ENCODE results near the gene METTL9.
"Not testable (repeated sequence)": the region's sequence is repeated elsewhere in the genome, so short reads cannot be mapped to it uniquely, and the experiment has no call there.

METTL9 gene

GRCh38 chr16:21599122-21600030, at the start of gene METTL9:
Gene METTL9 (plus strand): TSS chr16:21599577. CDS start chr16:21599734, 157 bp downstream.
- DNase-seq (ENCODE audit: low read depth, low spot score) = peak; percentile 90

- DNase-seq (ENCODE audit: low read depth, low spot score) = not testable (repeated sequence)
Observed at GRCh38 chr16:21549975-21550374, 49.4 kb upstream of the METTL9 start.

- not testable (repeated sequence) for DNase-seq (ENCODE audit: low read depth, low spot score)
Observed at GRCh38 chr16:21550435-21550834, 48.9 kb upstream of the METTL9 start.

- not testable (repeated sequence) for DNase-seq (ENCODE audit: low read depth, low spot score)
Observed at GRCh38 chr16:21551076-21551475, 48.3 kb upstream of the METTL9 start.

- DNase-seq (ENCODE audit: low read depth, low spot score) = not testable (repeated sequence)
Observed at GRCh38 chr16:21551600-21551999, 47.8 kb upstream of the METTL9 start.

- not testable (repeated sequence) for DNase-seq (ENCODE audit: low read depth, low spot score)
Observed at GRCh38 chr16:21553481-21554296, 45.7 kb upstream of the METTL9 start.

GRCh38 chr16:21554795-21555585, 44.4 kb upstream of the METTL9 start:
- peak; percentile 77 for DNase-seq (ENCODE audit: low read depth, low spot score)

- not testable (repeated sequence) for DNase-seq (ENCODE audit: low read depth, low spot score)
Observed at GRCh38 chr16:21555621-21556020, 43.8 kb upstream of the METTL9 start.

GRCh38 chr16:21556026-21556595, 43.3 kb upstream of the METTL9 start:
- not testable (repeated sequence) for DNase-seq (ENCODE audit: low read depth, low spot score)

GRCh38 chr16:21556651-21557241, 42.6 kb upstream of the METTL9 start:
- DNase-seq (ENCODE audit: low read depth, low spot score) = not testable (repeated sequence)

- DNase-seq (ENCODE audit: low read depth, low spot score) = no peak
Observed at GRCh38 chr16:21560462-21560861, 38.9 kb upstream of the METTL9 start.

- no peak for DNase-seq (ENCODE audit: low read depth, low spot score)
Observed at GRCh38 chr16:21563676-21564075, 35.7 kb upstream of the METTL9 start.

GRCh38 chr16:21564367-21564766, 35.0 kb upstream of the METTL9 start:
- not testable (repeated sequence) for DNase-seq (ENCODE audit: low read depth, low spot score)

GRCh38 chr16:21565507-21565860, 33.9 kb upstream of the METTL9 start:
- no peak for DNase-seq (ENCODE audit: low read depth, low spot score)

- no peak for DNase-seq (ENCODE audit: low read depth, low spot score)
Observed at GRCh38 chr16:21565861-21566669, 33.3 kb upstream of the METTL9 start.

- no peak for DNase-seq (ENCODE audit: low read depth, low spot score)
Observed at GRCh38 chr16:21566891-21567414, 32.4 kb upstream of the METTL9 start.

- not testable (repeated sequence) for DNase-seq (ENCODE audit: low read depth, low spot score)
Observed at GRCh38 chr16:21567496-21567895, 31.9 kb upstream of the METTL9 start.

GRCh38 chr16:21568502-21569189, 30.7 kb upstream of the METTL9 start:
- DNase-seq (ENCODE audit: low read depth, low spot score) = no peak

- no peak for DNase-seq (ENCODE audit: low read depth, low spot score)
Observed at GRCh38 chr16:21570676-21571017, 28.7 kb upstream of the METTL9 start.

Measured in activated CD4-positive, CD25-positive, alpha-beta regulatory T cell treated with anti-CD3 and anti-CD28 coated beads, Interleukin-2, amount 50 U/mL, for 16 hours (primary cell).